Endothelial cell of umbilical vein (primary cell): ENCODE results near the gene NATD1. TPM values are rescaled to one million over a fixed set of nuclear protein-coding genes. Genes with fewer than 3 reads are reported as not detected.

Experiments used
- BruUV-seq: library from RNA; stranded (reverse); fragments of 400-500 nt; replicated peaks from 2 replicates; lab custom pipeline; 2021; lab: Mats Ljungman, UMichigan
- CTCF ChIA-PET: fragments of 300-600, 350-600 bp; sonication (Branson Sonifier 250); formaldehyde crosslinking; loops from one replicate; lab custom pipeline; 2021; ENCODE audit warnings: antibody characterized with exemption, inconsistent platforms; lab: Charles Lee
- POLR2A ChIA-PET: fragments of 300-600, 350-600 bp; sonication (Branson Sonifier 250); formaldehyde crosslinking; loops from one replicate; lab custom pipeline; 2021; ENCODE audit warnings: antibody characterized with exemption, inconsistent platforms; lab: Charles Lee
- DNase-seq: peaks from one replicate; pipeline ENCODE4 v3.0.0-alpha.2; 2011; ENCODE audit warnings: low read depth, low spot score
- FAIRE-seq: peaks from 2 replicates; lab custom pipeline; 2011; peaks lifted over from hg19 to GRCh38; lab: Jason Lieb, UNC
- H2AFZ ChIP-seq: 2 replicates; pipeline ENCODE4 v1.6.0; 2012; ENCODE audit warnings: low read depth, low read length, control low read depth, inconsistent platforms
- H3K27ac ChIP-seq: 2 replicates; pipeline ENCODE4 v1.5.1; 2011; ENCODE audit warnings: low read depth, mild to moderate bottlenecking, control low read depth, low read length, moderate library complexity; ENCODE audit not compliant: insufficient read depth
- H3K27me3 ChIP-seq, 2 experiments: 2 replicates each; pipeline versions ENCODE4 v1.6.0 to v1.6.1; 2011; ENCODE audit warnings: low read length in 2 of 2, mixed read lengths in 1 of 2; ENCODE audit not compliant: control insufficient read depth in 2 of 2, insufficient read depth in 2 of 2
- H3K36me3 ChIP-seq, 2 experiments: 2 replicates in 1 of 2; 3 replicates in 1 of 2; pipeline ENCODE4 v1.5.1; 2011; ENCODE audit warnings: low read length in 2 of 2, mild to moderate bottlenecking in 1 of 2, moderate library complexity in 1 of 2; ENCODE audit not compliant: control insufficient read depth in 2 of 2, insufficient read depth in 2 of 2; ENCODE audit errors: extremely low read depth in 1 of 2
- H3K4me1 ChIP-seq: 3 replicates; pipeline ENCODE4 v1.5.1; 2011; ENCODE audit warnings: mild to moderate bottlenecking, low read length; ENCODE audit not compliant: control insufficient read depth, insufficient read depth; ENCODE audit errors: extremely low read depth
- H3K4me2 ChIP-seq: 2 replicates; pipeline ENCODE4 v1.6.1; 2011; ENCODE audit warnings: low read length, control low read depth, mixed read lengths; ENCODE audit not compliant: insufficient read depth
- H3K4me3 ChIP-seq, 3 experiments: fragments of 200-600 bp in 1 of 3; sonication (generic), shearing (Covaris generic) in 1 of 3; replicated peaks in 1 of 3; 2 replicates each; pipeline ENCODE4 v1.5.1; 2011 to 2016; ENCODE audit warnings: control low read depth in 3 of 3, low read length in 3 of 3, mild to moderate bottlenecking in 2 of 3, inconsistent platforms in 1 of 3, low read depth in 1 of 3, moderate library complexity in 1 of 3; ENCODE audit not compliant: insufficient read depth in 1 of 3
- H3K79me2 ChIP-seq: 2 replicates; pipeline ENCODE4 v1.6.0; 2012; ENCODE audit warnings: low read length, inconsistent platforms; ENCODE audit not compliant: control insufficient read depth, insufficient read depth
- H3K9ac ChIP-seq: replicated peaks from 2 replicates; pipeline ENCODE3; 2011; ENCODE audit warnings: low read length, control low read depth; ENCODE audit not compliant: insufficient read depth; ENCODE audit errors: extremely low read depth
- H3K9me1 ChIP-seq: replicated peaks from 3 replicates; pipeline ENCODE4 v1.6.0; 2011; ENCODE audit warnings: mild to moderate bottlenecking, low read length; ENCODE audit not compliant: control insufficient read depth, insufficient read depth; ENCODE audit errors: extremely low read depth
- H3K9me3 ChIP-seq: replicated peaks from 2 replicates; pipeline ENCODE4 v1.5.1; 2012; ENCODE audit warnings: low read length, inconsistent platforms; ENCODE audit not compliant: control insufficient read depth, insufficient read depth
- H4K20me1 ChIP-seq: replicated peaks from 2 replicates; pipeline ENCODE3; 2011; ENCODE audit warnings: mild to moderate bottlenecking, low read length; ENCODE audit not compliant: control insufficient read depth, insufficient read depth; ENCODE audit errors: extremely low read depth
- EZH2 ChIP-seq: IDR thresholded peaks from 2 replicates; pipeline ENCODE4 v1.6.1; 2012; ENCODE audit warnings: borderline replicate concordance, low read depth, mild to moderate bottlenecking, moderate library complexity, low read length, inconsistent platforms; ENCODE audit not compliant: severe bottlenecking
- FOS ChIP-seq: IDR thresholded peaks from 2 replicates; pipeline ENCODE4 v1.6.1; 2011; ENCODE audit warnings: mild to moderate bottlenecking, low read length, moderate library complexity, borderline replicate concordance; ENCODE audit not compliant: insufficient read depth
- GATA2 ChIP-seq: IDR thresholded peaks from 2 replicates; pipeline ENCODE4 v1.7.0; 2011; ENCODE audit warnings: low read depth, mild to moderate bottlenecking, moderate library complexity, mixed read lengths, low read length; ENCODE audit not compliant: insufficient read length, insufficient read depth
- JUN ChIP-seq: IDR thresholded peaks from 2 replicates; pipeline ENCODE4 v1.6.1; 2011; ENCODE audit warnings: borderline replicate concordance, low read depth; ENCODE audit not compliant: insufficient read length, insufficient read depth
- MYC ChIP-seq: IDR thresholded peaks from one replicate; pipeline ENCODE4 v1.6.1; 2011; ENCODE audit warnings: mild to moderate bottlenecking, low read depth, low read length
- POLR2A ChIP-seq: IDR thresholded peaks from 2 replicates; pipeline ENCODE4 v1.6.1; 2012; ENCODE audit warnings: low read depth, mild to moderate bottlenecking, control low read depth, low read length
- POLR2AphosphoS5 ChIP-seq: IDR thresholded peaks from 2 replicates; pipeline ENCODE4 v1.6.1; 2012; ENCODE audit warnings: low read depth, mild to moderate bottlenecking, control low read depth, low read length, moderate library complexity; ENCODE audit not compliant: insufficient read depth
- dilution Hi-C: fragments of 300-500 bp; cut with MboI; formaldehyde crosslinking; loops from one replicate; pipeline ENCODE4 v1.15.0; 2019; ENCODE audit warnings: low sequenced_read_pairs; ENCODE audit not compliant: extremely low pct_ligation_motif_present
- intact Hi-C: fragments of 100-400 bp; cut with micrococcal nuclease; formaldehyde crosslinking; loops from one replicate; pipeline ENCODE4 v1.10.0; 2022
- polyA plus RNA-seq, 4 experiments: library from polyadenylated mRNA; depleted of rRNA in 3 of 4; stranded (reverse) in 3 of 4; unstranded in 1 of 4; fragments of >200 nt; gene quantifications; 2 replicates each; pipeline versions ENCODE4 v1.2.1 to v1.2.3, GENCODE V29; 2011 to 2012; ENCODE audit warnings: missing spikeins in 1 of 4
- total RNA-seq: library from RNA; stranded (reverse); gene quantifications from 2 replicates; pipeline ENCODE4 v1.2.3, GENCODE V29; 2021
- TF ChIP-seq, protein P1 (sequence below): IDR thresholded peaks from 2 replicates; pipeline ENCODE4 v1.6.1; 2011; ENCODE audit not compliant: insufficient read depth, insufficient read length
- TF ChIP-seq, protein P2 (sequence below), 2 donors: IDR thresholded peaks; 1 replicate in 1 of 2; 2 replicates in 1 of 2; pipeline ENCODE4 v1.5.1; 2011; ENCODE audit warnings: low read length in 2 of 2, mild to moderate bottlenecking in 2 of 2, moderate library complexity in 2 of 2, control low read depth in 1 of 2, inconsistent platforms in 1 of 2, low read depth in 1 of 2; ENCODE audit not compliant: insufficient read depth in 1 of 2; ENCODE audit errors: extremely low read depth in 1 of 2

Gene NATD1
- total and polyA plus RNA-seq, 2 donors (not counting 3 experiments of a cell fraction or from before 2014, with no cell fraction given), result 7.0 to 7.2 TPM

DNA sequence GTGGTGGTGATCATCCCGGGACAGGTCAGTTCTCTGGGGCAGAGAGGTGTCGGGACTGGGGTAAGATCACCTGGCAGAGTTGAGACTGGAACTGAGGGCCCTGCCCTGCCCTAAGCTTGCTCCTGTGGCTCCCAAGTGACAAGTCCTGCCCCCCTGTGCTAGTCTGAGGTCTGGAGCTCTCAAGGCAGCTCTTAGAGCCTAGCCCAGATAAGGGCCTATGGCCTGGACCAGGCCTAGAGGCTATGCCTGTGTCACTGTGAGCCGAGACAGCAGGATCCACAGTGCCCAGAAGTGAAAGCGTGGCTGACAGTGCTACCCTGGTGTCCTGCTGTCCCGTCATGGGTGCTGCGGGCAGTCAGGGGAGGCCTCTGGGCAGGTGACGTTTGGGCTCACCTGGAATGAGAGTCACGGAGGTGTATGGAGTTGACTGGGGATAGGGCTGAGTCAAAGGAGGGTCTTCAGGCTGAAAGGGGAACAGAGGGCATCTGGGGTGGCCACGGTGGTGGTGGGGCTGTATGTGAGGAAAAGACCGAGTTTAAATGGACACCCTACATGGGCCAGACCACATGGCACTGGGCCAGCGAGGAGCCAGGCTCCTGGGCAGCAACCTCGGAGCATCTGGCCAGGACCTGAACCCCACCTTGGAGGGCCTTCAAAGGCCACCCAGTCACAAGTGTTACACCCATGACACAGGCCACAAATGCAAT is 5.5 kb downstream of the NATD1 start:
- no peak overlapping the region for H3K9ac ChIP-seq
- H3K4me2 ChIP-seq, result no peak overlapping the region
- H3K4me3 ChIP-seq, result no peak overlapping the region
- H3K4me1 ChIP-seq, result peaks cover 4% of the 10 kb centered on the region
- no peaks in the 10 kb centered on the region for H3K27me3 ChIP-seq
- H3K9me1 ChIP-seq, result no peaks in the 10 kb centered on the region
- DNase-seq (no peak), FAIRE-seq (no peak)
- H2AFZ ChIP-seq, result no peak overlapping the region
- H3K9me3 ChIP-seq, result no peaks in the 10 kb centered on the region
- dilution Hi-C loops, result no loop called here
- intact Hi-C loops, result no loop called here
- POLR2A ChIA-PET, result no interaction called here
- CTCF ChIA-PET, result interaction anchor here (2.1 to 2.3 kb wide), 2 partner anchors 118 to 119 kb away, joined by 6 to 9 read pairs; no protein-coding TSS in a partner anchor
- no peak overlapping the region for H3K27ac ChIP-seq
- peaks cover 0 to 1% of the 10 kb centered on the region in 2 experiments for H3K36me3 ChIP-seq
- no peaks in the 10 kb centered on the region for H4K20me1 ChIP-seq
- no TSS peak for BruUV-seq
- TF ChIP-seq GATA2 (no peak), MYC (no peak), POLR2A (no peak), JUN (no peak), POLR2AphosphoS5 (no peak), EZH2 (no peak), FOS (no peak)
- TF ChIP-seq, protein P1, sequence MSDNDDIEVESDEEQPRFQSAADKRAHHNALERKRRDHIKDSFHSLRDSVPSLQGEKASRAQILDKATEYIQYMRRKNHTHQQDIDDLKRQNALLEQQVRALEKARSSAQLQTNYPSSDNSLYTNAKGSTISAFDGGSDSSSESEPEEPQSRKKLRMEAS, result no peak
- TF ChIP-seq, protein P2, sequence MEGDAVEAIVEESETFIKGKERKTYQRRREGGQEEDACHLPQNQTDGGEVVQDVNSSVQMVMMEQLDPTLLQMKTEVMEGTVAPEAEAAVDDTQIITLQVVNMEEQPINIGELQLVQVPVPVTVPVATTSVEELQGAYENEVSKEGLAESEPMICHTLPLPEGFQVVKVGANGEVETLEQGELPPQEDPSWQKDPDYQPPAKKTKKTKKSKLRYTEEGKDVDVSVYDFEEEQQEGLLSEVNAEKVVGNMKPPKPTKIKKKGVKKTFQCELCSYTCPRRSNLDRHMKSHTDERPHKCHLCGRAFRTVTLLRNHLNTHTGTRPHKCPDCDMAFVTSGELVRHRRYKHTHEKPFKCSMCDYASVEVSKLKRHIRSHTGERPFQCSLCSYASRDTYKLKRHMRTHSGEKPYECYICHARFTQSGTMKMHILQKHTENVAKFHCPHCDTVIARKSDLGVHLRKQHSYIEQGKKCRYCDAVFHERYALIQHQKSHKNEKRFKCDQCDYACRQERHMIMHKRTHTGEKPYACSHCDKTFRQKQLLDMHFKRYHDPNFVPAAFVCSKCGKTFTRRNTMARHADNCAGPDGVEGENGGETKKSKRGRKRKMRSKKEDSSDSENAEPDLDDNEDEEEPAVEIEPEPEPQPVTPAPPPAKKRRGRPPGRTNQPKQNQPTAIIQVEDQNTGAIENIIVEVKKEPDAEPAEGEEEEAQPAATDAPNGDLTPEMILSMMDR (IDR thresholded peaks at IDR 0.05; ENCODE audit: extremely low read depth in 1 of 2, insufficient read depth in 1 of 2, low read depth in 1 of 2, low read length in 2 of 2), result no peak
- no peaks in the 10 kb centered on the region for H3K79me2 ChIP-seq
